ENCODE results near the gene CIROP. TPM values are rescaled to one million over a fixed set of nuclear protein-coding genes. Genes with fewer than 3 reads are reported as not detected.

The CIROP gene
- total and polyA plus RNA-seq, 9 of the 15 experiments (the other 6 are each of a cell fraction or from before 2014, with no cell fraction given), result not detected

GRCh38 chr14:23103581-23103980 lies 1.2 kb downstream of the CIROP start:
- in situ Hi-C loops (cut with MboI) (no loop called here), intact Hi-C loops (cut with micrococcal nuclease) (no loop called here)
- ATAC-seq (no peak), FAIRE-seq (no peak), DNase-seq (ENCODE audit: extremely low read depth in 1 of 4, low spot score in 3 of 4) (no peak)
- peaks cover 8% of the 10 kb centered on the region; the same call in 1 of the 3 replicates for H3K36me3 ChIP-seq (ENCODE audit: control insufficient read depth, insufficient read depth, low read length)
- 22% methylated on average over 4 of the region's 4 CpGs for WGBS (ENCODE audit: insufficient coverage, low coverage, missing lambda C conversion rate)
- H3K9me3 ChIP-seq (replicated peaks; ENCODE audit: control insufficient read depth, insufficient read depth, low read depth, low read length), result no peaks in the 10 kb centered on the region
- ChIA-PET POLR2A (interaction anchor here (0.6 to 1.7 kb wide), 5 partner anchors 9 to 84 kb away, joined by 3 to 15 read pairs (median 4); partner anchors contain the start of genes ACIN1 and C14orf119), CTCF (ENCODE audit: low intra/inter-chr PET ratio) (interaction anchor here (1.7 kb wide), 1 partner anchor 34 kb away, joined by 4 read pairs; no protein-coding TSS in a partner anchor)
- H3K4me1 ChIP-seq (replicated peaks in 1 of 2; ENCODE audit: control insufficient read depth in 2 of 2, insufficient read depth in 2 of 2, low read length in 2 of 2), result peaks cover 4 to 8% of the 10 kb centered on the region in 2 experiments; a peak in 4 of 5 replicates
- H3K4me2 ChIP-seq (ENCODE audit: insufficient read depth, low read length), result no peak overlapping the region
- H3K27me3 ChIP-seq (ENCODE audit: control insufficient read depth in 2 of 2, insufficient read depth in 2 of 2, low read length in 2 of 2), result no peaks in the 10 kb centered on the region
- no peak for TF ChIP-seq POLR3G (IDR thresholded peaks at IDR 0.05; ENCODE audit: extremely low read depth, insufficient read length, insufficient replicate concordance)
- peak in 1 of 2 experiments; percentile 34; a peak in 1 of 4 replicates for TF ChIP-seq KDM1A (IDR thresholded peaks at IDR 0.05)
- TF ChIP-seq SIRT6 (IDR thresholded peaks at IDR 0.05; ENCODE audit: low read depth, low read length), result no peak
- no peaks in the 10 kb centered on the region for H3K9me1 ChIP-seq (ENCODE audit: control insufficient read depth, insufficient read depth, low read length)
- H3K9ac ChIP-seq (ENCODE audit: insufficient read depth in 1 of 2, low read depth in 2 of 2, low read length in 2 of 2), result no peak overlapping the region
- BruUV-seq (replicated peaks), result no TSS peak
- H3K4me3 ChIP-seq, result no peak overlapping the region
- H3K27ac ChIP-seq (ENCODE audit: extremely low read depth, low read depth, low read length), result no peak overlapping the region
- H4K20me1 ChIP-seq (replicated peaks; ENCODE audit: control insufficient read depth, insufficient read depth, low read length), result no peaks in the 10 kb centered on the region
- peaks cover 6% of the 10 kb centered on the region; the same call in 1 of the 3 replicates for H3K79me2 ChIP-seq (ENCODE audit: control insufficient read depth, insufficient read depth, low read length)
- H2AFZ ChIP-seq (ENCODE audit: low read depth, low read length), result no peak overlapping the region

- no peaks in the 10 kb centered on the region for H3K9me3 ChIP-seq (replicated peaks; ENCODE audit: control insufficient read depth, insufficient read depth, low read depth, low read length)
- DNase-seq (ENCODE audit: extremely low read depth in 1 of 4, low spot score in 3 of 4), result no peak
- intact Hi-C loops (cut with micrococcal nuclease) (no loop called here), in situ Hi-C loops (cut with MboI) (no loop called here)
- H3K79me2 ChIP-seq (ENCODE audit: control insufficient read depth, insufficient read depth, low read length), result peaks cover 14% of the 10 kb centered on the region
- POLR2A ChIA-PET, result interaction anchor here (0.7 kb wide), 2 partner anchors 108 to 762 kb away, joined by 3 read pairs; no protein-coding TSS in a partner anchor
- no peak overlapping the region for H3K4me2 ChIP-seq (ENCODE audit: insufficient read depth, low read length)
- CTCF ChIA-PET (ENCODE audit: low intra/inter-chr PET ratio), result no interaction called here
- no peak for ATAC-seq
- peaks cover 5 to 10% of the 10 kb centered on the region in 2 experiments; a peak in 3 of 5 replicates for H3K4me1 ChIP-seq (replicated peaks in 1 of 2; ENCODE audit: control insufficient read depth in 2 of 2, insufficient read depth in 2 of 2, low read length in 2 of 2)
- 0 out of 2 replicates have a peak, but pooled peaks have one; percentile 37 for TF ChIP-seq PKNOX1 (IDR thresholded peaks at IDR 0.05)
- TF ChIP-seq ZKSCAN1 (IDR thresholded peaks at IDR 0.05; ENCODE audit: low read depth, low read length), result no peak
- H3K9ac ChIP-seq (ENCODE audit: insufficient read depth in 1 of 2, low read depth in 2 of 2, low read length in 2 of 2), result no peak overlapping the region
- WGBS (ENCODE audit: insufficient coverage, low coverage, missing lambda C conversion rate), result 14% methylated on average over 2 of the region's 2 CpGs
- no TSS peak for BruUV-seq (replicated peaks)
- no peaks in the 10 kb centered on the region for H3K9me1 ChIP-seq (ENCODE audit: control insufficient read depth, insufficient read depth, low read length)
- 0 out of 2 replicates have a peak, but pooled peaks cover 4% of the 10 kb centered on the region for H4K20me1 ChIP-seq (replicated peaks; ENCODE audit: control insufficient read depth, insufficient read depth, low read length)
- no peak overlapping the region for H2AFZ ChIP-seq (ENCODE audit: low read depth, low read length)
- no peaks in the 10 kb centered on the region for H3K27me3 ChIP-seq (ENCODE audit: control insufficient read depth in 2 of 2, insufficient read depth in 2 of 2, low read length in 2 of 2)
- no peak overlapping the region for H3K4me3 ChIP-seq
- no peak overlapping the region for H3K27ac ChIP-seq (ENCODE audit: extremely low read depth, low read depth, low read length)
- H3K36me3 ChIP-seq (ENCODE audit: control insufficient read depth, insufficient read depth, low read length), result peaks cover 16% of the 10 kb centered on the region; the same call in 2 of the 3 replicates
- FAIRE-seq, result no peak
Measured at GRCh38 chr14:23102801-23103200, 2.0 kb downstream of the CIROP start.

Measured in K562 (cell line).